ENCODE results near the gene VSIG4. TPM values are rescaled to one million over a fixed set of nuclear protein-coding genes. Genes with fewer than 3 reads are reported as not detected.

Gene VSIG4, protein sequence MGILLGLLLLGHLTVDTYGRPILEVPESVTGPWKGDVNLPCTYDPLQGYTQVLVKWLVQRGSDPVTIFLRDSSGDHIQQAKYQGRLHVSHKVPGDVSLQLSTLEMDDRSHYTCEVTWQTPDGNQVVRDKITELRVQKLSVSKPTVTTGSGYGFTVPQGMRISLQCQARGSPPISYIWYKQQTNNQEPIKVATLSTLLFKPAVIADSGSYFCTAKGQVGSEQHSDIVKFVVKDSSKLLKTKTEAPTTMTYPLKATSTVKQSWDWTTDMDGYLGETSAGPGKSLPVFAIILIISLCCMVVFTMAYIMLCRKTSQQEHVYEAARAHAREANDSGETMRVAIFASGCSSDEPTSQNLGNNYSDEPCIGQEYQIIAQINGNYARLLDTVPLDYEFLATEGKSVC
- total RNA-seq (2022; extraction: Qiagen RNA extraction): not detected in 5 replicates

DNA sequence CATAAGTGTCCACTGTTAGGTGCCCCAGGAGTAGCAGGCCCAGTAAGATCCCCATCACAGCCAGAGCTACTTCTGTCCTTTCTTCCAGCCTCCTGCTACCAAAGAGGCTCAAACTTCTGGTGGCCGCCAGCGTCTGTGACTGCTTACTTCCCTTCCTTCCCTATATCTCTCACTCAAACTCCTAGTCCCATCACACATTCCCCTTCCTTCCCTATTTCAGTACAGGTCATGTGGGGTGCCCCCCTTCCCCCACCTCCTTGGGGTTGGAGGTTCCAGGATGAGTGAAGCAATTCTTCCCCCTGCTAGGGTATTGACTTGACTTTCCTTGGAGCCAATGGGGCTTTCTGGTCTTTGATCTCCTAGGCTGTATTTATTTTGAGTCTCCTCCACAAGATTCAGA is at the start of gene VSIG4:
Gene VSIG4 (minus strand): TSS at position 137 of the 400 bp plus-strand sequence. CDS start 82 bp downstream, at position 55.

Other genes with a start within 250 kb of the VSIG4 start
- not detected in 5 replicates for gene HEPH, start 124.2 kb upstream of the VSIG4 start, total RNA-seq (2022; extraction: Qiagen RNA extraction)